ENCODE data around the gene HOXD8.

HOXD8 gene

GRCh38 chr2:176090862-176091261, 38.6 kb upstream of the HOXD8 start:
- no peak for DNase-seq (ENCODE audit: low read depth in 2 of 2)

DNA sequence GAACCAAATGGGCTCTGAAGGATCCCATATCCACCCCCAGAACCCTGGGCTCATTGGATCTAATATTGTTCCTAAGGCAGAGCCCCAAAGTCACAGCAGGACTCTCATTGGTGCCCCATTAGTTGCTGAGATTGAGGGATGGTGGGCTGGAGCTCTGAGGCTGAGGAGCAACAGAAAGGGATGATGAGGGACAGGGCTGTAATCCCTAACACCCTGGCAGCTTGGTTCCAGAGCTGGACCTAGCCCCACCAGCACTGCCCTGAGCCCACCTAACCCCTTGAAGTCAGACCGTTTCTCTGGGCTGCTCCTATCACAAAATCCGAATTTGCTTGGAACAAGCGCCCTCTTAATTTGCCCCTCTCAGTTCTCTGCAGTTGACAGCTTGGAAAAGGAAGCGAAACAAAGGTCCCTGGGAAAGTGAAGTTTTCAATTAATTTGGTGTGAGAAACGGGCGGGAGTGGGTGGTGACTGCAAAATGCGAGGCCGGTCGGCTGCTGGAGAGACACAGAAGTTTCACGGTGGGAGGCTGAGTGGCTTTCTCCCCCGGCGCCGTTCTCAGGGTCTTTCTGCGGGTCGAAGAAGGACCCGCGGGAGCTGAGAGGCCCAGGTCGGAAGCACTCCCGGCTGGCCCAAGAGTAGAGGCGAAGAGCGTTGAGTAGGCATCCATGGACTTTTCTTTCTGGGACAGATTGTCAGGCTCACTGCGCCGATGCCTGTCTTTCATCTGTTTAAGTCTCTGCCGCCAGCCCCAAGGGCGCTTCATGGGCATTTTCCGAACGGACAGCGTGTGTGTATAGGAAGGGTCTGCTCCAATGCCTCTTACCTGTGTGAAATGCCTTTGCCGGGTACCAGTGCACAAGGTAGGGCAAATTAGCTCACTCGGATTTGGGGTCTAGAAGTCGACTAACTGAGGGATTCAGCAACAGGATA, 37.9 kb upstream of the HOXD8 start:
- DNase-seq (ENCODE audit: low read depth in 2 of 2): no peak

- DNase-seq (ENCODE audit: low read depth in 2 of 2): no peak
Measured at GRCh38 chr2:176092270-176093144, 37.0 kb upstream of the HOXD8 start, which contains the start of gene HOXD13. TSS of gene HOXD13 (plus strand) at chr2:176092721. CDS start at chr2:176092891, 170 bp downstream.

DNA sequence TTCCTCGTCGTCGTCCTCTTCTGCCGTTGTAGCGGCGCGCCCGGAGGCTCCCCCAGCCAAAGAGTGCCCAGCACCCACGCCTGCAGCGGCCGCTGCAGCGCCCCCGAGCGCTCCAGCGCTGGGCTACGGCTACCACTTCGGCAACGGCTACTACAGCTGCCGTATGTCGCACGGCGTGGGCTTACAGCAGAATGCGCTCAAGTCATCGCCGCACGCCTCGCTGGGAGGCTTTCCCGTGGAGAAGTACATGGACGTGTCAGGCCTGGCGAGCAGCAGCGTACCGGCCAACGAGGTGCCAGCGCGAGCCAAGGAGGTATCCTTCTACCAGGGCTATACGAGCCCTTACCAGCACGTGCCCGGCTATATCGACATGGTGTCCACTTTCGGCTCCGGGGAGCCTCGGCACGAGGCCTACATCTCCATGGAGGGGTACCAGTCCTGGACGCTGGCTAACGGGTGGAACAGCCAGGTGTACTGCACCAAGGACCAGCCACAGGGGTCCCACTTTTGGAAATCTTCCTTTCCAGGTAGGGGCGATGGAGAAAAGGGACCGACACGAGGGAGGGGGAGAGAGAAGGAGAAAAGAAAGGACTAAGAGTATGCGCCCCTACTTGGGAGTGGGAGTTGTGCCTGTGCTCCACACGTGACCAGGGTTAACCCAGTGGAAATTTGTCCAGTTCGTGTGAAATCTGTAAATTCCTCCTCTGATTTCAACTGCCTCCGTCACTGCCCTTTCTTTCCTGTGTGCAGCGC, 36.2 kb upstream of the HOXD8 start:
- DNase-seq (ENCODE audit: low read depth in 2 of 2): no peak

DNA sequence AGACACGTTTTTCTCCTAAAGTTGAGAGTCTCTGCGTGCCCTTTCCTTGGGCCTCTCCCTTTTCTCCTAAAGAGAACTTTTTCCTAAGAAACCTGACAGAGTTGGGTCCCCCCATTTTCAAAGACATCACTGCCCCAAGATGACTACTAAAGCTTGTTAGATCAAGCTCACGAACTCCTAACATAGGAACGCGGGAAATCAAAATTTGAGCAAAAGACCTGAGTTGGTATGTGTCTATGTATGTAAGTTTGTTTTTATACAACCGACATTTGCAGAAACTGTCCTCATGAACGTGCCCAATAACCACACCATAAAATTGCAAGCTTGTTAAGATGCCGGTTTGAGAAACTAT, 35.6 kb upstream of the HOXD8 start:
- no peak for DNase-seq (ENCODE audit: low read depth in 2 of 2)

GRCh38 chr2:176094349-176094748, 35.2 kb upstream of the HOXD8 start:
- DNase-seq (ENCODE audit: low read depth in 2 of 2): no peak

DNA sequence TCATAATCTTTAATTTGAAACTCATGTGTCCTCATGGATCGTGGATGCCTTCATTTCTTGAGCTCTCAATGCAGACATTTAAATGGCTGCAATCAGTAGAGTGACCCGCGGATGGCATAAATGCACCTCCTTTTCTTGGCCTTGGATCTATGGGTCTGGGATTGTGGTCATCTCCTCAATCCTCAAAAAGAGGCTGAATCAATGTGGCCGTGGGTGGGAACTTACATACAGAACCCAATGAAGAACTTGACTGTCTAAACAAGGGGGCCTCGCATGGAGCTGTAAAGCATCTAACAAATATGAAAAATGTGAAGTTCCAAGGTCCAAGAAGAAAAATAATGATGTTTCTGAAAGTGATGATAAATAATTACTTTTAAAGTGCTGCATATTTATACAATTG, 34.1 kb upstream of the HOXD8 start:
- DNase-seq (ENCODE audit: low read depth in 2 of 2): no peak

DNA sequence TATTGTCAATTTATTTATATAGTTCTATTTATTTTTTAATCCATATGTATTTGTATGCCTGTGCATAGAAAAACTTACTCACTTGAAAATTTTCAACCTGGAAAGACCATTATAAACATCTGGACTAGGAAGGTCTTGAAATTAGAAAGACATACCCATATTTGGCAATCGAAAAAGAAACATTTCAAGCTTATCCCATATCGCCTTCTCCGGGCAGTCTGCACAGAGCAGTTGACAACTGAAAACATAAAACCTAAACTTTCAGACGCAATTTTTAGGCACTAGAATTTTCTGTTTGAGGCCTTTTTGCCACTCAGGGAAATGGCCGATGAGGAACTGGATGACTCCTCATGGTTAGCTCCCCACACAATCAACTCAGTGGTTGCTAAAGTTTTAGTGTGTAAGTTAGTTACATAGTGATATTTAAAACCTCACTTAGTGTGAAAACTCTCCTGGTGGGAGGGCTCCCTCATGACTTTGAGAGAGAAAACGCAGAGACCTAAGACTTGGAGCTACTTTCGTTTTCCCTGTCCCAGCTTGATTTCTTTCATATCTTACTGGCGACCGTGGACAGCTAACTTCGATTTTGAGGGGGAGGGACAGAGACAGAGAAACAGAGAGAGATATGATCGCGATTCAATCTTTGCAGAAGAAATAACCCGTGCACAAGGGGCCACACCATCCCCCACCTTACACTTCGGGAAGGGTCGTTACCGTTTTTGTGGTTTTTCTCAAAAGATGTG, 33.1 kb upstream of the HOXD8 start:
- DNase-seq (ENCODE audit: low read depth in 2 of 2): no peak

- DNase-seq (ENCODE audit: low read depth in 2 of 2): no peak
Measured at GRCh38 chr2:176096986-176097819, 32.3 kb upstream of the HOXD8 start.

DNA sequence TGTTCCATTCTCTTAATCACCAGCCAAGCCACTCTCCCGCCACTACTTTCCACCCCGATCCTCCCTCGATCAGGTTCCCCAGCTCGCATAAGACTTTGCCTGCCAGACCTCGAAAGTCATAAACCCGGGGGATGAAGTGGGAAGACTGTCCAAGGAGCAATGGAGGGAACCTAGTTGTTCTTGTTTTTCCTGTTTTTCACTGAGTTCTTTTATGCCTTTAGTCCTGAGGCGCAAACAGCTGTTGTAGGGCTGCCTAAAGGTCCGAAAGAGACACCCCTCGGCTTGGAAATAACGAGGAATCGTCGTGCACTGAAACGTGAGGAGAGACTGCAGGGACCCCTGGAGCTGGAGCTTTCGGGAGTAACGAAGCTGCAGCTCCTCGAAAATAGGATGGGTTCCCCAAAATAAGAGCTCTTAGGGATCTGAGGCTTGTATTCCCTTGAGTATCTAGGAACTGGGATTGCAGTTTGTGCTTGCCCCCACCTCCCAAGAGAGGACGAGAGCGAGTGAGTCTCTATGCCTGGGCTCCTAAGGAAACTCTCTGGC, 31.6 kb upstream of the HOXD8 start:
- DNase-seq (ENCODE audit: low read depth in 2 of 2): no peak

- DNase-seq (ENCODE audit: low read depth in 2 of 2): no peak
Measured at GRCh38 chr2:176098366-176099158, 30.9 kb upstream of the HOXD8 start.

DNA sequence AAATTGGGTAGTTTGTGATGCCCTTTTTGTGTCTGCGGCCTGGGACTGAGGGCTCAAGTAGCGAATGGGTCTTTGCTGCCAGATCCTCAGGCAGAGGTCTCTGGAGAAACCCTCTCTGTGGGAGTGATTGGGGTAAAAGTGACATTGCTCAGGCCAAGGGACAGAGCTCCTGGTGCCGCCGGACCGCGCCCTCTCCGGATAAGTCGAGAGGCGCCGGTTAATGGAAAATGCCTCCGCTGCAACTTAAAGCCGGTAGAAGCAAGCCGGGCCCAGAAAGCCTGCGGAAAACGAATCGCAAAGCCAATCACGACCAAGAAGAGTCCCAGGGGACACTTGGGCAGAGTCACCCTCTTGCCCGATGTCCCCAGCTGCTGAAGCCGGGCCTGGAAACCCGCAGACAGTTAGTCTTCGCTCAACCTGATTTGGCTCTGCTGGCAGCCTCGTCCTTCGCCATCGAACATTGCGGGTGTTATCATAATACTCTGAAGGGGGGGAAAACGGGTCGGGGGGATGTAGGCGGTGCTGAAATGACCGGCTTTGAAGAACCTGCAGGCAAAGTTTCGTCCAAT, 30.3 kb upstream of the HOXD8 start:
- no peak for DNase-seq (ENCODE audit: low read depth in 2 of 2)

DNA sequence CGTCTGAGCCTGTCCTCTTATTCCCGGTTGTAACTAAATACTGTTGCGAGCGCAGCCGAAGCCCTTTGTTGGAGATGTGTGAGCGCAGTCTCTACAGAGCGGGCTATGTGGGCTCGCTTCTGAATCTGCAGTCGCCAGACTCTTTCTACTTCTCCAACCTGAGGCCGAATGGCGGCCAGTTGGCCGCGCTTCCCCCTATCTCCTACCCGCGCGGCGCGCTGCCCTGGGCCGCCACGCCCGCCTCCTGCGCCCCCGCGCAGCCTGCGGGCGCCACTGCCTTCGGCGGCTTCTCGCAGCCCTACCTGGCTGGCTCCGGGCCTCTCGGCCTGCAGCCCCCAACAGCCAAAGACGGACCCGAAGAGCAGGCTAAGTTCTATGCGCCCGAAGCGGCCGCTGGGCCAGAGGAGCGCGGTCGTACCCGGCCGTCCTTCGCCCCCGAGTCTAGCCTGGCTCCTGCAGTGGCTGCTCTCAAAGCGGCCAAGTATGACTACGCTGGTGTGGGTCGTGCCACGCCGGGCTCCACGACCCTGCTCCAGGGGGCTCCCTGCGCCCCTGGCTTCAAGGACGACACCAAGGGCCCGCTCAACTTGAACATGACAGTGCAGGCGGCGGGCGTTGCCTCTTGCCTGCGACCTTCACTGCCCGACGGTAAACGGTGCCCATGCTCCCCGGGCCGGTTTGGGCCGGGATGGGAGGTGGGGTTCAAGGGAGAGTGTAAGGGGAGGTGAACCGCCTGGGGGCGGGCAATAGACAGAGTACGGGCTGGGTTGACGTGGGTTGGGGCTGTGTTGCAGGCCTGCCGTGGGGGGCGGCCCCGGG, 29.6 kb upstream of the HOXD8 start, which contains the start of gene HOXD12:
Gene HOXD12 (plus strand): TSS at position 68 of the 819 bp plus-strand sequence. CDS start 7 bp downstream, at position 75.
- DNase-seq (ENCODE audit: low read depth in 2 of 2): no peak

- DNase-seq (ENCODE audit: low read depth in 2 of 2): no peak
Measured at GRCh38 chr2:176100547-176101140, 28.9 kb upstream of the HOXD8 start.

DNA sequence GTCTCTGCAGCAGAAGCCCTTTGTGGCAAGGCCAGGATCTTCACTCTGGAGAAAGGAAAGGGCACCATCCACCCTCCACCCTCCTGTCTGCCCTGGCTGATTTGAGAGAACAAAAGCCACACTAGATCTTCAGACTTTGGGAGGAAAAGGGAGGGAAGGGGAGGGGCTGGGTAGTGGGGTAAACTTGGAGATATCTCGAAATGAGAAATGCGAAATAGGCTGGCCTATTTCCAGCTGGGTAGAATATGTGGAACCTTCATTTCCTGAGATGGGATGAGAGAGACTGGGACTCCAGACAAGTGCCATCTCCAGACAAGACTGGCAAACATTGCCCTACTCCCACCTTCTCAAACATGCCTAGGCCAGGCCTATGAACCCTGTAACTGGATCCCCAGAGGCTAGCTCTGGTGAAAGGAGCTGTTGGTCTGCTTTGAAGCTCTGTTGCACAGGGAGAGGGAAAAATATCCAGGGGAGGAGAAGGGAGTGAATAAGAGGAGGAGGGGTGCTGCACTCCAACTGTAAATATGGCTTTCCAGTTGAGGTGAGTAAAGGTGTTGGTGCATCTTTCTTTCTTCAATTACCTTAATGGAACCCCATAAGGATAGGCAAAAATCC, 28.2 kb upstream of the HOXD8 start:
- DNase-seq (ENCODE audit: low read depth in 2 of 2): no peak

DNA sequence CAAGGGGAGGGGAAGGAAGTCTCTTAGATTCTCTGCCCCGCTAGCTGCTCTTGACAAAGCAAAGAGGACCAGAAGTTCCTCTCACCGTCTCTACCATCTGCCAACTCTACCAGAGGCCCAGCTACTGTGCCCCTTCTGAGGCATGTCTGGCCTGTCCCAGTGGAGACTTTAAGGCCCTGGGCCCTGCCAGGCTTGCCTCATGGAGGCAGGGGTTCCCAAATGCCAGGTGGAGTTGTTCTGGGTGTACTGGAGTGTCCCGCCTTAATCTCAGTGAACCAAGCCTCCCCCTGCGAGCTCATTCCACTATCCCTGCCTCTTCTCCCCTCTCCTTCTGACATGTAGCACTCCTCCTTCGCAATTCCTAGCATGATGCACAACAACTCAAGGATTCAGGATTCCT, 27.7 kb upstream of the HOXD8 start:
- DNase-seq (ENCODE audit: low read depth in 2 of 2): no peak

GRCh38 chr2:176102309-176102866, 27.1 kb upstream of the HOXD8 start:
- DNase-seq (ENCODE audit: low read depth in 2 of 2): no peak
